ENCODE data around the gene FKBP10.

DNA sequence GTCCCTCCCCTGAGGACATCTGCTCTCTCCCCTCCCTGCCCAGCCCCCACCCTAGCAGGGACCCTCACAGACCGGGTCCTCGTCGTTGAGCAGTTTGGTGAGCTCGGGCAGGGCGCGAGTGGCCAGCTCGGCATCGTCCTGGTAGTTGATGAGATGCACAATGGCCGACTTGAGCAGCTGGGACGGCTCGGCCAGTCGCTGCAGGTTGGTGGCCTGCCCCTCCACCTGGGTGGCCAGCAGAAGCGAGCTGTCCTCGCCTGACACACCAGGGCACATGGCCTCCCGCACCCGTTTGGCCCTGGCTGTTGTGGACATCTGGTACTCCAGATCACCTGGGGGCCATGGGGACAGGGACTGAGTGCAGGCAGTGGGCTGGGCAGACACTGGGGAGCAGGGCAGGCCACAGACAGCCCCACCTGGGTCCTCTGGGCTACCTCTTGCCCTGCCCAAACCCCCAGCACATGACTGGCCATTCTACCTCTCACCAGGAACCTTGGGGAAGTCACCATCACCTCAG, 43.4 kb upstream of the FKBP10 start:
- TF ChIP-seq, protein P1, sequence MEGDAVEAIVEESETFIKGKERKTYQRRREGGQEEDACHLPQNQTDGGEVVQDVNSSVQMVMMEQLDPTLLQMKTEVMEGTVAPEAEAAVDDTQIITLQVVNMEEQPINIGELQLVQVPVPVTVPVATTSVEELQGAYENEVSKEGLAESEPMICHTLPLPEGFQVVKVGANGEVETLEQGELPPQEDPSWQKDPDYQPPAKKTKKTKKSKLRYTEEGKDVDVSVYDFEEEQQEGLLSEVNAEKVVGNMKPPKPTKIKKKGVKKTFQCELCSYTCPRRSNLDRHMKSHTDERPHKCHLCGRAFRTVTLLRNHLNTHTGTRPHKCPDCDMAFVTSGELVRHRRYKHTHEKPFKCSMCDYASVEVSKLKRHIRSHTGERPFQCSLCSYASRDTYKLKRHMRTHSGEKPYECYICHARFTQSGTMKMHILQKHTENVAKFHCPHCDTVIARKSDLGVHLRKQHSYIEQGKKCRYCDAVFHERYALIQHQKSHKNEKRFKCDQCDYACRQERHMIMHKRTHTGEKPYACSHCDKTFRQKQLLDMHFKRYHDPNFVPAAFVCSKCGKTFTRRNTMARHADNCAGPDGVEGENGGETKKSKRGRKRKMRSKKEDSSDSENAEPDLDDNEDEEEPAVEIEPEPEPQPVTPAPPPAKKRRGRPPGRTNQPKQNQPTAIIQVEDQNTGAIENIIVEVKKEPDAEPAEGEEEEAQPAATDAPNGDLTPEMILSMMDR (IDR thresholded peaks at IDR 0.05; ENCODE audit: low read depth, low read length): no peak
- no peak for TF ChIP-seq POLR2A (IDR thresholded peaks at IDR 0.05; ENCODE audit: extremely low read depth, insufficient read length)
- TF ChIP-seq, protein P2, sequence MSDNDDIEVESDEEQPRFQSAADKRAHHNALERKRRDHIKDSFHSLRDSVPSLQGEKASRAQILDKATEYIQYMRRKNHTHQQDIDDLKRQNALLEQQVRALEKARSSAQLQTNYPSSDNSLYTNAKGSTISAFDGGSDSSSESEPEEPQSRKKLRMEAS (IDR thresholded peaks at IDR 0.05; ENCODE audit: low read depth, low read length): no peak
